Endodermal cell (in vitro differentiated cells): ENCODE measurements around the gene SLC44A4. TPM values are rescaled to one million over a fixed set of nuclear protein-coding genes. Genes with fewer than 3 reads are reported as not detected.

Experiments
- DNase-seq: peaks from one replicate; pipeline ENCODE4 v3.0.0-alpha.2; 2017
- H3K27ac ChIP-seq: 2 replicates; pipeline ENCODE4 v1.5.1; 2013; ENCODE audit warnings: mild to moderate bottlenecking, low read depth, low read length, moderate library complexity
- H3K27me3 ChIP-seq: 2 replicates; pipeline ENCODE4 v1.6.1; 2013; ENCODE audit warnings: mild to moderate bottlenecking, low read length, moderate library complexity; ENCODE audit not compliant: insufficient read depth, control insufficient read depth, poor library complexity, severe bottlenecking
- H3K36me3 ChIP-seq: 2 replicates; pipeline ENCODE4 v1.7.0; 2013; ENCODE audit warnings: mild to moderate bottlenecking, low read length, moderate library complexity; ENCODE audit not compliant: control insufficient read depth, insufficient read depth
- H3K4me1 ChIP-seq: one replicate; pipeline ENCODE4 v1.7.0; 2013; ENCODE audit warnings: low read length; ENCODE audit not compliant: control insufficient read depth, insufficient read depth
- H3K4me3 ChIP-seq: 2 replicates; pipeline ENCODE4 v1.5.1; 2013; ENCODE audit warnings: mild to moderate bottlenecking, low read length, moderate library complexity
- H3K9ac ChIP-seq: 2 replicates; pipeline ENCODE4 v1.6.1; 2013; ENCODE audit warnings: mild to moderate bottlenecking, low read length, moderate library complexity; ENCODE audit not compliant: poor library complexity, severe bottlenecking; ENCODE audit errors: extremely low read depth
- H3K9me3 ChIP-seq: 2 replicates; pipeline ENCODE4 v1.6.1; 2013; ENCODE audit warnings: mild to moderate bottlenecking, low read length, moderate library complexity; ENCODE audit not compliant: control insufficient read depth
- H3K27ac Mint-ChIP-seq: 2 replicates; pipeline ENCODE4 v1.8.0; 2020; ENCODE audit warnings: mixed read lengths
- H3K27me3 Mint-ChIP-seq: 2 replicates; pipeline ENCODE4 v1.8.0; 2021; ENCODE audit warnings: mild to moderate bottlenecking, mixed read lengths; ENCODE audit not compliant: insufficient read depth
- H3K36me3 Mint-ChIP-seq: 2 replicates; pipeline ENCODE4 v1.8.0; 2020; ENCODE audit warnings: low read depth, mixed read lengths
- H3K4me1 Mint-ChIP-seq: 2 replicates; pipeline ENCODE4 v1.8.0; 2020; ENCODE audit warnings: mixed read lengths
- H3K4me3 Mint-ChIP-seq: 2 replicates; pipeline ENCODE4 v1.8.0; 2020; ENCODE audit warnings: mild to moderate bottlenecking, moderate library complexity, mixed read lengths
- H3K9me3 Mint-ChIP-seq: 2 replicates; pipeline ENCODE4 v1.8.0; 2020; ENCODE audit warnings: mild to moderate bottlenecking, mixed read lengths
- WGBS, 2 experiments: methylation state at CpG; one replicate each; pipeline versions ENCODE4 v1.1.5 to v1.1.7; 2013; ENCODE audit warnings: missing lambda C conversion rate in 2 of 2, mixed read lengths in 1 of 2; ENCODE audit not compliant: insufficient coverage in 1 of 2, insufficient read length in 1 of 2; 5-methylcytosine and 5-hydroxymethylcytosine counted together
- total RNA-seq, 2 donors: library from RNA; stranded (reverse); fragmentation: NEBNext Ultra II Directional in 1 of 2; extraction: Animal tissue kit (Norgen Biotek cat#: 25700) in 1 of 2; gene quantifications; 2 replicates in 1 of 2; 3 replicates in 1 of 2; pipeline ENCODE4 v1.2.1, GENCODE V29; 2021
- TF ChIP-seq, protein P1 (sequence below): fragments of 200-600 bp; sonication (generic); conservative IDR thresholded peaks from 2 replicates; pipeline ENCODE4 v1.5.0; 2021; ENCODE audit warnings: antibody characterized with exemption, mild to moderate bottlenecking

The SLC44A4 gene
- total RNA-seq, 2 donors from 2014 or later, result 1.3 to 3.6 TPM

- H3K4me1 Mint-ChIP-seq, result peaks cover 14% of the 10 kb centered on the region
- WGBS, 2 experiments, result 0 to 1% methylated on average over 21 to 64 of the region's 64 CpGs
Observed at GRCh38 chr6:31862344-31863235, 16.2 kb downstream of the SLC44A4 start, which contains the start of gene NEU1. Gene NEU1 (minus strand): TSS chr6:31862821. CDS start chr6:31862776, 45 bp downstream.

GRCh38 chr6:31861919-31862343, 16.9 kb downstream of the SLC44A4 start:
- no peak for DNase-seq
- Mint-ChIP-seq H3K4me1 (peaks cover 14% of the 10 kb centered on the region), H3K9me3 (no peaks in the 10 kb centered on the region), H3K4me3 (peak overlapping the region; percentile 92), H3K27me3 (peaks cover 2% of the 10 kb centered on the region), H3K27ac (peak overlapping the region; percentile 97), H3K36me3 (peaks cover 27% of the 10 kb centered on the region)
- H3K9ac ChIP-seq, result peak overlapping the region; percentile 76
- H3K27me3 ChIP-seq, result no peaks in the 10 kb centered on the region
- H3K4me1 ChIP-seq, result no peaks in the 10 kb centered on the region
- H3K36me3 ChIP-seq, result peaks cover 33% of the 10 kb centered on the region
- WGBS, 2 experiments, result 59 to 73% methylated on average over 8 to 17 of the region's 17 CpGs
- TF ChIP-seq, protein P1, sequence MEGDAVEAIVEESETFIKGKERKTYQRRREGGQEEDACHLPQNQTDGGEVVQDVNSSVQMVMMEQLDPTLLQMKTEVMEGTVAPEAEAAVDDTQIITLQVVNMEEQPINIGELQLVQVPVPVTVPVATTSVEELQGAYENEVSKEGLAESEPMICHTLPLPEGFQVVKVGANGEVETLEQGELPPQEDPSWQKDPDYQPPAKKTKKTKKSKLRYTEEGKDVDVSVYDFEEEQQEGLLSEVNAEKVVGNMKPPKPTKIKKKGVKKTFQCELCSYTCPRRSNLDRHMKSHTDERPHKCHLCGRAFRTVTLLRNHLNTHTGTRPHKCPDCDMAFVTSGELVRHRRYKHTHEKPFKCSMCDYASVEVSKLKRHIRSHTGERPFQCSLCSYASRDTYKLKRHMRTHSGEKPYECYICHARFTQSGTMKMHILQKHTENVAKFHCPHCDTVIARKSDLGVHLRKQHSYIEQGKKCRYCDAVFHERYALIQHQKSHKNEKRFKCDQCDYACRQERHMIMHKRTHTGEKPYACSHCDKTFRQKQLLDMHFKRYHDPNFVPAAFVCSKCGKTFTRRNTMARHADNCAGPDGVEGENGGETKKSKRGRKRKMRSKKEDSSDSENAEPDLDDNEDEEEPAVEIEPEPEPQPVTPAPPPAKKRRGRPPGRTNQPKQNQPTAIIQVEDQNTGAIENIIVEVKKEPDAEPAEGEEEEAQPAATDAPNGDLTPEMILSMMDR, result no peak
- H3K9me3 ChIP-seq, result no peaks in the 10 kb centered on the region
- no peak overlapping the region for H3K27ac ChIP-seq
- H3K4me3 ChIP-seq, result peak overlapping the region; percentile 97

More at GRCh38 chr6:31862344-31863235, 16.2 kb downstream of the SLC44A4 start, which contains the start of gene NEU1:
- H3K27me3 ChIP-seq, result no peaks in the 10 kb centered on the region
- Mint-ChIP-seq H3K27me3 (peaks cover 2% of the 10 kb centered on the region), H3K27ac (peak within 1 kb of the TSS; percentile 97), H3K9me3 (no peaks in the 10 kb centered on the region), H3K36me3 (peaks cover 21% of the 10 kb centered on the region), H3K4me3 (peak within 1 kb of the TSS; percentile 92)
- H3K36me3 ChIP-seq, result peaks cover 27% of the 10 kb centered on the region
- no peaks in the 10 kb centered on the region for H3K9me3 ChIP-seq
- peak within 1 kb of the TSS; percentile 76 for H3K9ac ChIP-seq
- H3K4me1 ChIP-seq, result no peaks in the 10 kb centered on the region
- peak within 1 kb of the TSS; percentile 64 for H3K27ac ChIP-seq
- H3K4me3 ChIP-seq, result peak within 1 kb of the TSS; percentile 97
- DNase-seq, result peak; percentile 100
- TF ChIP-seq, protein P1, result no peak

- Mint-ChIP-seq H3K9me3 (no peaks in the 10 kb centered on the region), H3K4me3 (peak overlapping the region; percentile 92), H3K4me1 (peaks cover 14% of the 10 kb centered on the region), H3K36me3 (peaks cover 31% of the 10 kb centered on the region), H3K27ac (no peak overlapping the region), H3K27me3 (peaks cover 2% of the 10 kb centered on the region)
- Histone ChIP-seq H3K9ac (no peak overlapping the region), H3K36me3 (peaks cover 35% of the 10 kb centered on the region), H3K9me3 (no peaks in the 10 kb centered on the region), H3K4me3 (peak overlapping the region; percentile 97), H3K27me3 (no peaks in the 10 kb centered on the region), H3K27ac (no peak overlapping the region), H3K4me1 (no peaks in the 10 kb centered on the region)
- 96% methylated on average over 5 to 7 of the region's 7 CpGs for WGBS, 2 experiments
- no peak for DNase-seq
- TF ChIP-seq, protein P1, result no peak
Observed at GRCh38 chr6:31861150-31861549, 17.6 kb downstream of the SLC44A4 start.
